Upper lobe of left lung (tissue), 6 donors: ENCODE measurements around the gene PDPK1. TPM values are rescaled to one million over a fixed set of nuclear protein-coding genes. Genes with fewer than 3 reads are reported as not detected.
"Not testable (repeated sequence)": the region's sequence is repeated elsewhere in the genome, so short reads cannot be mapped to it uniquely, and the experiment has no call there.

Experiments used
- ATAC-seq, 2 donors: fragments of 200-7000 bp; cut with Tn5 transposase; one replicate each; pipeline ENCODE4 v1.9.1; 2022; ENCODE audit warnings: mild to moderate bottlenecking in 2 of 2, moderate library complexity in 2 of 2; ENCODE audit not compliant: low FRiP score in 2 of 2
- DNase-seq, 2 donors: peaks; one replicate each; pipeline ENCODE4 v3.0.0-alpha.2; 2019 to 2020
- H3K27ac ChIP-seq, 4 donors: fragments of 200-600 bp; sonication (generic); one replicate each; pipeline ENCODE4 v1.5.1; 2016 to 2019
- H3K27me3 ChIP-seq, 4 donors: fragments of 200-600 bp; sonication (generic); one replicate each; pipeline ENCODE4 v1.5.1; 2017 to 2019
- H3K36me3 ChIP-seq, 4 donors: fragments of 200-600 bp; sonication (generic); one replicate each; pipeline ENCODE4 v1.5.1; 2016 to 2019
- H3K4me1 ChIP-seq, 4 donors: fragments of 200-600 bp; sonication (generic); one replicate each; pipeline ENCODE4 v1.5.1; 2018 to 2019
- H3K4me3 ChIP-seq, 4 donors: fragments of 200-600 bp; sonication (generic); one replicate each; pipeline ENCODE4 v1.5.1; 2017 to 2019; ENCODE audit warnings: mild to moderate bottlenecking in 2 of 4, moderate library complexity in 1 of 4
- H3K9me3 ChIP-seq, 4 donors: fragments of 200-600 bp; sonication (generic); one replicate each; pipeline ENCODE4 v1.5.1; 2018 to 2019
- EP300 ChIP-seq, 4 donors: sonication (generic); formaldehyde crosslinking; IDR thresholded peaks; one replicate each; pipeline ENCODE4 v1.5.1; 2017; ENCODE audit warnings: antibody characterized with exemption in 4 of 4, control low read depth in 2 of 4
- POLR2A ChIP-seq, 4 donors: fragments of 450-650 bp; IDR thresholded peaks; one replicate each; pipeline ENCODE4 v1.5.1; 2016 to 2017; ENCODE audit warnings: antibody characterized with exemption in 4 of 4, mild to moderate bottlenecking in 2 of 4
- POLR2AphosphoS5 ChIP-seq, 2 donors: sonication (generic); formaldehyde crosslinking; IDR thresholded peaks; one replicate each; pipeline ENCODE4 v1.5.1; 2017; ENCODE audit warnings: antibody characterized with exemption in 2 of 2
- WGBS, 2 donors: methylation state at CpG; one replicate each; pipeline ENCODE4 v1.1.5; 2017 to 2018; 5-methylcytosine and 5-hydroxymethylcytosine counted together
- total RNA-seq, 6 donors: library from RNA; depleted of rRNA in 4 of 6; stranded (reverse); fragments of >200 nt in 4 of 6; gene quantifications; one replicate each; pipeline versions ENCODE4 v1.1.0 to v1.2.1, GENCODE V29; 2016 to 2021
- TF ChIP-seq, protein P1 (sequence below), 6 experiments: fragments of 450-650 bp in 4 of 6; fragments of 200-600 bp in 2 of 6; sonication (generic) in 2 of 6; IDR thresholded peaks; one replicate each; pipeline ENCODE4 v1.5.1; 2016 to 2019; ENCODE audit warnings: antibody characterized with exemption in 6 of 6
- donor health status: DM: no; HTN: no; CAD: no; lungs with moderate emphysema.
- donor health status: DM: no; HTN: yes; CAD: no; lungs with severe emphysema.

PDPK1 gene
- total RNA-seq, 6 donors from 2014 or later = 39.4 to 83.1 (median 67.2) TPM

DNA sequence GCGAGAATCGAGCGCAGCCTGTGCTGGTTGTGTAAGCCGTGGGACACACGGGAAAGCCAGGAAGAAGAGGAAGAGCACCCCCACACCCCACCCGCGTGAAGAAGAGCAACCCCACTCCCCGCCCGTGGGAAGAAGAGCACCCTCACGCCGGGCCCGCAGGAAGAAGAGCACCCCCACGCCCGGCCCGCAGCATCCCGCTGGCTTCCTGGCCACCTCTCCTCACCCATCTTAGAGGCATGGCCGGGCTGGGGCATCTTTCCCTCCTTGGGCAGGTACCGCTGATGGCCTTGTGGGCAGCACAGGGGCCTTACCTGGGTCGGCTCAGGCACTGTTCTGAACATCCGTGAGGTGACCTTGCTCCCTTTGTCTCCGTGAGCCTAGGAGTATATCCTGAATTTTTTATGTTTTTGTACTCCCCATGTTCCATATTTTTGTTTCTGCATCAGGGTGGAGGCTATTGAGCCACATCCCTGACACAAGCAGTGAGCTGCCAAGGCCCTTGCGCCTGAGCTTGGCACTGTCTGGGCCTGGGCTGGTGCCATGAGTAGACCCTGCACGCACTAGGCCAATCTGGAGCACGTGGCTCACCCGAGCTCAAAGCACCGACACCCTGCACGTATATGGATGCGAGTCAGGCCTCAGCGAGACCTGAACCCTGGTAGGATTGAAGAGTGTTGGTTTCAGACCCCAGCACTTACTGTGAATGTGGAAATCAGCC, 73.1 kb downstream of the PDPK1 start:
- WGBS, 2 donors = 86 to 87% methylated on average over 19 to 29 of the region's 29 CpGs
- ATAC-seq = no peak
- Histone ChIP-seq H3K9me3 (no peaks in the 10 kb centered on the region), H3K4me3 (no peak overlapping the region), H3K36me3 (peaks cover 3 to 22% (median 19%) of the 10 kb centered on the region in 4 donors), H3K4me1 (no peaks in the 10 kb centered on the region), H3K27me3 (no peaks in the 10 kb centered on the region), H3K27ac (no peak overlapping the region)
- TF ChIP-seq POLR2A (IDR thresholded peaks at IDR 0.05) (no peak), POLR2AphosphoS5 (IDR thresholded peaks at IDR 0.05) (no peak), EP300 (IDR thresholded peaks at IDR 0.05) (no peak)
- DNase-seq = no peak

DNA sequence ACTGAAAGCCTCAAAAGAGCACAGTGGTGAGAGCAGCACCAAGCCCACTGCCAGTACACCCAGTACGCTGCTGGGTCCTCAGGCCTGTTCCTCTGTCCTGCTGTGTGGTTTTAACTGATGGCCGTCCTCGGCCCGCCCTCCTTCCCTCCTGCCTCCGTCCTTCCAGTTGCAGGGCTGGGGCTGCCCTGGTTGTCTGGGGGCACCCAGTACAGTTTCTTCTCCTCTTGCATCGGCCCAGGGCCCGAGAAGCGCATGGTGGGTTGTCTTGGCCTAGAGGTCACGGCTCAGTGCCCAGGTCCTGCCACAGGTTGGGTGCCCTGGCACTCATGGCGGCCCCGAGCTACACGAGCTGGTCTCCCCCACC, 73.7 kb downstream of the PDPK1 start:
- H3K4me1 ChIP-seq = no peaks in the 10 kb centered on the region

DNA sequence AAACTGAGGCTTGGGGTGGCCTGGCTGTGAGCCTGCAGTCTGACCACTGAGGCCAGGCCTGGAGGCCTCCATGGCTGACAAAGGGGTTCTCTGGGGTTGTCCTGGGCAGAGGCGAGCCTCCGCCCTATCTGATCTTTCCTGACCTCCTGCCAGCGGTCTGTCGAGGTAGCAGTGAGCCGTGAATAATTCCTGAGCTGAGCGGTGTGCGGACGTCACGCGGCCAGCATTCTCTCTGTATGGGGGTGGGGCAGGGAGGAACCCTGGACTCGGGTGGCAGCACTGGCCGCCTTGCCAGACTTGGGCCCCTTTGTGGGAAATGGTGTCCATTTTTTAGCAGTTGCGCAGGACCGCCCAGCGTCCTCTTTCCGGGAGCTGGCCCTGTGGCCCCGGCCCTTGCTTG, 74.1 kb downstream of the PDPK1 start:
- not testable (repeated sequence) for H3K27ac ChIP-seq, H3K27me3 ChIP-seq, H3K9me3 ChIP-seq, ATAC-seq, H3K4me3 ChIP-seq, H3K4me1 ChIP-seq, DNase-seq
- peaks cover 3 to 22% (median 19%) of the 10 kb centered on the region in 4 donors for H3K36me3 ChIP-seq
- WGBS, 2 donors = no CpG with 5 or more reads among the region's 17 CpGs

More for the DNA sequence above, 73.7 kb downstream of the PDPK1 start:
- Histone ChIP-seq H3K27me3 (no peaks in the 10 kb centered on the region), H3K27ac (no peak overlapping the region), H3K4me3 (no peak overlapping the region), H3K36me3 (peaks cover 3 to 22% (median 19%) of the 10 kb centered on the region in 4 donors), H3K9me3 (no peaks in the 10 kb centered on the region)
- ATAC-seq (no peak), DNase-seq (no peak)
- 97 to 100% methylated on average over 6 to 9 of the region's 12 CpGs for WGBS, 2 donors
- no peak for TF ChIP-seq EP300 (IDR thresholded peaks at IDR 0.05)
- no peak for TF ChIP-seq POLR2A (IDR thresholded peaks at IDR 0.05)
- TF ChIP-seq POLR2AphosphoS5 (IDR thresholded peaks at IDR 0.05) = no peak

DNA sequence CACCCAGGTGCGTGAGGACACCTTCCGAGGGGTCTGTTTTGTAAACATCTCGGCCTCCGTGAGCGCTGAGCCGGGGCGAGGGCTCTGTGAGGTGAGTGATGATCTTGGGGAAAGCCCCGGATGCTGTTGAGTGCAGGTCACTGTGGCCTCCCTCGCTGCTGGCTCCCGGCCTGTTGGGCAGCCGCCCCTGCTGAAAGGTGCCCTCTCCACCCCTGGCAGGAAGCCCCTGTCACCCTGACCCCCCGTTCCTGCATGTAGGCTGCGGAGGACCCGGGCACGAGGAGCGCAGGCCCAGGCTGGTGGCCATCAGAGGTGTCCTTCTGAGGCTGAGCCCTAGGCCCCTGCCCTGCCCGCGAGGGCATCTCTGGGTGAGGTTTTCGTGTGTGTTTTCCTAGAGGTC, 75.4 kb downstream of the PDPK1 start:
- H3K4me1 ChIP-seq, H3K27ac ChIP-seq, ATAC-seq, H3K4me3 ChIP-seq, H3K9me3 ChIP-seq, H3K27me3 ChIP-seq: not testable (repeated sequence)
- peak in 1 of 2 donors; percentile 62 for DNase-seq
- 98% methylated on average over 7 of the region's 19 CpGs; no CpG with 5 or more reads in 1 of the 2 donors for WGBS, 2 donors
- peaks cover 3 to 22% (median 19%) of the 10 kb centered on the region in 4 donors for H3K36me3 ChIP-seq

DNA sequence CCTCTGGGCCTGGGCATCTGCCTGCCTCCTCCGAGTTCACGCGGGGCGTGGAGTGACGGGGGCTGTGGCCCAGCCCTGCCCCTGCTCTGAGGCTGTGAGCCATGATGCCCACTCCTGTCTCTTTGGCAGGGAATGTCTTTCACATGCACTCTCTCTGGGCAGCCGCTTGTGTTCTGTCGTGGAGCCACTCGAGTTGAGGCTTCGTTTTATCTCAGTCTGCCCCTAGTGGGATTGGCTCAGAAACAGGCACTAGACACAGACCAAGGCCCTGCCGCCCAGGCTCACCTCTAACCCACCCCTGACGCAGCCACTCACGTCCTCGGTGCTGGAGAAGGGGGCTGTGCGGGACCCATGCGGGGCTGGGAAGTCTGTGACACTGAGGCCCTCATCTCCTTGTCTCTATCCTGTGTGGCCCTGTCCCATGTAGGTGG, 77.0 kb downstream of the PDPK1 start:
- 93 to 96% methylated on average over 9 to 13 of the region's 15 CpGs for WGBS, 2 donors
- peaks cover 3 to 22% (median 19%) of the 10 kb centered on the region in 4 donors for H3K36me3 ChIP-seq
- no peak overlapping the region for H3K27ac ChIP-seq
- DNase-seq = peak in 1 of 2 donors; percentile 64
- ATAC-seq = no peak
- no peak for TF ChIP-seq POLR2AphosphoS5 (IDR thresholded peaks at IDR 0.05)
- TF ChIP-seq, protein P1, sequence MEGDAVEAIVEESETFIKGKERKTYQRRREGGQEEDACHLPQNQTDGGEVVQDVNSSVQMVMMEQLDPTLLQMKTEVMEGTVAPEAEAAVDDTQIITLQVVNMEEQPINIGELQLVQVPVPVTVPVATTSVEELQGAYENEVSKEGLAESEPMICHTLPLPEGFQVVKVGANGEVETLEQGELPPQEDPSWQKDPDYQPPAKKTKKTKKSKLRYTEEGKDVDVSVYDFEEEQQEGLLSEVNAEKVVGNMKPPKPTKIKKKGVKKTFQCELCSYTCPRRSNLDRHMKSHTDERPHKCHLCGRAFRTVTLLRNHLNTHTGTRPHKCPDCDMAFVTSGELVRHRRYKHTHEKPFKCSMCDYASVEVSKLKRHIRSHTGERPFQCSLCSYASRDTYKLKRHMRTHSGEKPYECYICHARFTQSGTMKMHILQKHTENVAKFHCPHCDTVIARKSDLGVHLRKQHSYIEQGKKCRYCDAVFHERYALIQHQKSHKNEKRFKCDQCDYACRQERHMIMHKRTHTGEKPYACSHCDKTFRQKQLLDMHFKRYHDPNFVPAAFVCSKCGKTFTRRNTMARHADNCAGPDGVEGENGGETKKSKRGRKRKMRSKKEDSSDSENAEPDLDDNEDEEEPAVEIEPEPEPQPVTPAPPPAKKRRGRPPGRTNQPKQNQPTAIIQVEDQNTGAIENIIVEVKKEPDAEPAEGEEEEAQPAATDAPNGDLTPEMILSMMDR (IDR thresholded peaks at IDR 0.05) = no peak
- no peak for TF ChIP-seq POLR2A (IDR thresholded peaks at IDR 0.05)
- no peak for TF ChIP-seq EP300 (IDR thresholded peaks at IDR 0.05)
- H3K4me3 ChIP-seq = no peak overlapping the region
- H3K4me1 ChIP-seq = no peaks in the 10 kb centered on the region
- H3K9me3 ChIP-seq = no peaks in the 10 kb centered on the region
- no peaks in the 10 kb centered on the region for H3K27me3 ChIP-seq

DNA sequence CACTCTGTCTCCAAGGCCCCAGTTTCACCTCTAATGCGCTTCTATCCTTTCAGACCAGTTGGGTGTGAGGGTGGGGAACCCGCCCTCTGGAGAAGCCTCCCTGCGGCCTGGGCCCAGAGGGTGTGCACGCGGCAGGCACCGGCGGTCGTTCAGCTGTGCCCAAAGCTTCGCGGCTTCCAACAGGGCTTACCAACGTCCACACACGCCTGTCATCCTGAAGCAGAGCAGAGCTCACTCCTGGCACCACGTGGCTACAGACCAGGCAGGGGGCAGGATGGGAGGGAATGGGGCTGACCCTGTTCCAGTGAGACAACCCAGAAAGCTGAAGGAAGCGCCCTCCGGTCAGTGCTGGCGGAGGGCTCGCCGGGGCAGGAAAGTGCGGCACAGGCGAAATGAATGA, 81.1 kb downstream of the PDPK1 start:
- H3K4me1 ChIP-seq, ATAC-seq, H3K27ac ChIP-seq, H3K36me3 ChIP-seq, H3K9me3 ChIP-seq, H3K27me3 ChIP-seq, H3K4me3 ChIP-seq, DNase-seq: not testable (repeated sequence)
- no CpG with 5 or more reads among the region's 20 CpGs for WGBS, 2 donors

DNA sequence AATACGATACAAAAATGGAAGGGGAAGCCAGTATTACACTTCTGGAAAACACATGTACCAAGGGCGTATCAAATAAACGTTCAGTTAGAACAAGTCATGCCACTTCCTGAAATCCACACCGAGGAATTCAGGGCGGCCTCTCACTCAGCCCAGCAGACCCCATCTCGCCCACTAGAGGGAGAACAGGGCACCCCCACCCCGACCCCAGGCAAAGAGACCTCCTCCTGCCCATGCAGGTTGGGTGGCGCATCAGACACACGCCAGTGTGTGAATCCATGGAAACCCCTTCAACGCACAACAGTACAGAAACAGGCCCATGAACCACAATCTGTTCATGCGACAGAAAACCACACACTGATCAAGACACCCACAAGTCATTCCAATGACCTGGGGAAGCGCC, 81.8 kb downstream of the PDPK1 start:
- 20 to 100% methylated on average over 1 of the region's 12 CpGs for WGBS, 2 donors
- not testable (repeated sequence) for DNase-seq

DNA sequence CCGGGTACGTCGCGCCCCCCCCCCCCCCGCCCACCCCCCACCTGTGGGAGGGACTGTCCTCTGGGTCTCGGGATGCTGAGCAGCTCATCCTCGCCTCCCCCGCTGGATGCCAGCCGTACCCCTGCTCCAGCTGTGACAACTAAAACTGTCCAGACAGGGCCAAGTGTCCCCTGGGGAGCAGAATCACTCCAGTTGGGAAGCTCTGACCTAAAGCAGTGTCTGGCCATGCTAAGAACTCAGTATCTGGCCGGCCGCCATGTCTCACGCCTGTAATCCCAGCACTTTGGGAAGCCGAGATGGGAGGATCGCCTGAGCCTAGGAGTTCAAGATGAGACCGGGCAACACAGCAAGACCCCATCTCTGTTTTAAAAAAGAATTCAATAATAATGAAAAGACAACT, 83.0 kb downstream of the PDPK1 start:
- not testable (repeated sequence) for H3K4me1 ChIP-seq, H3K36me3 ChIP-seq, ATAC-seq, H3K27ac ChIP-seq, DNase-seq, H3K9me3 ChIP-seq, H3K4me3 ChIP-seq, H3K27me3 ChIP-seq
- no CpG with 5 or more reads among the region's 15 CpGs for WGBS, 2 donors

More for the DNA sequence above, 81.8 kb downstream of the PDPK1 start:
- not testable (repeated sequence) for ATAC-seq, H3K36me3 ChIP-seq, H3K27me3 ChIP-seq, H3K9me3 ChIP-seq, H3K4me1 ChIP-seq, H3K27ac ChIP-seq, H3K4me3 ChIP-seq

DNA sequence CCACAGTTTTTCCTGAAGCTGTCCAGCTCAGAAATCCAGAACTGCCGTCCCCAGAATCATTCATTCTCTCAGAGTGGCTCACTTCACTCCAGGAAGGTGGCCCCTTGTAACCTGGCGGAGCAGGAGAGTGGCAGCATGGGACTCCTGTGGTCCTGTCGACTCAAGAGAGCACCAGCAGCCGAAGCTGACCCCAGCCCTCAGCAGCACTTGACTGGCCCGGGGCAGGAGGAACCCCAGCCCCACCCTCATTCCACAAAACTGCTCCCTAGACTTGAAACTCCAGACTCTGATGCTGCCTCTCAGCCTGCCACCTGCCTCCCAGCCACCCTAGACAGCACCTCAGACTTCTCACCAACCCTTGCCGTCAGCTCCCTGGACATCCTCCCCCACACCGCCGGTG, 83.6 kb downstream of the PDPK1 start:
- 80% methylated on average over 4 of the region's 8 CpGs; no CpG with 5 or more reads in 1 of the 2 donors for WGBS, 2 donors

DNA sequence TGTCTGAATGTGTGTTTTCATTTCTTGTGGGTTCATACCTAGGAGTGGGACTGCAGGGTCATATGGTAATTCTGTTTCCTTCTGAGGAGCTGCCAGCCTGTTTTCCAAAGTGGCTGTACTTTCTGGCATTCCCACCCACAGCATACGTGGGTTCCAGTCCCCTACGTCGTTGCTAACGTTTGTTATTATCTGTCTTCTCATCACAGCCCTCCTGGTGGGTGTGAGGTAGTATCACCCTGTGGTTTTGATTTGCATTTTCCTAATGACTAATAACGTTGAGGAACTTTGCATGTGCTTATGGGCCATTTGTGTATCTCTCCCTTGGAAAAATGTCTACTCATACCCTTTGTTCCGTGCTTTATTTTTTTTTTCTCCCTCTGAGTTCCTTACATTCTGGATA, 89.3 kb downstream of the PDPK1 start:
- ATAC-seq, H3K9me3 ChIP-seq, DNase-seq, H3K4me1 ChIP-seq, H3K27ac ChIP-seq, H3K36me3 ChIP-seq, H3K4me3 ChIP-seq, H3K27me3 ChIP-seq: not testable (repeated sequence)
- WGBS, 2 donors = no CpG with 5 or more reads among the region's 6 CpGs

More for the DNA sequence above, 83.6 kb downstream of the PDPK1 start:
- not testable (repeated sequence) for DNase-seq, H3K4me3 ChIP-seq, H3K27ac ChIP-seq, H3K4me1 ChIP-seq, H3K36me3 ChIP-seq, H3K27me3 ChIP-seq, ATAC-seq, H3K9me3 ChIP-seq

DNA sequence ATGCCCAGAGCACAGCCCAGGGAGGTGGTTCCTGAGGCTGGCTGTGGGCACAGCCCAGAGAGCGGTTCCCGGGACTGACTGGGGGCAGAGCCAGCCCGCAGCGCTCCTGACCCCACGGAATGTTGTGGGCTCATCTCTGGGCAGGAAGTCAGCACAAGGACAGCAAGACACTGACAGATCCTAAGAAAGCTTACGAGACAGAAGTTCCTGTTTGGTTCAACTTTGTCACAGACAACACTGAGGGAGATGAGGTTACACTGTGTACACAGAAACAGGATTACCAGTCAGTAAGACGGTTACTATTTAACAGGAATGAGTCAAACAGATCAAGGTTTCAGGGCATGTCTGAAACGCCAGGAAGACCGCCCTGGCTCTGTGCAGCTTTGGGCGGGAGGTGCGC, 93.4 kb downstream of the PDPK1 start:
- no CpG with 5 or more reads among the region's 11 CpGs for WGBS, 2 donors
- H3K27me3 ChIP-seq, H3K36me3 ChIP-seq, DNase-seq, H3K9me3 ChIP-seq, H3K27ac ChIP-seq, H3K4me3 ChIP-seq, H3K4me1 ChIP-seq: not testable (repeated sequence)
- peak; percentile 35 to 60 for ATAC-seq

DNA sequence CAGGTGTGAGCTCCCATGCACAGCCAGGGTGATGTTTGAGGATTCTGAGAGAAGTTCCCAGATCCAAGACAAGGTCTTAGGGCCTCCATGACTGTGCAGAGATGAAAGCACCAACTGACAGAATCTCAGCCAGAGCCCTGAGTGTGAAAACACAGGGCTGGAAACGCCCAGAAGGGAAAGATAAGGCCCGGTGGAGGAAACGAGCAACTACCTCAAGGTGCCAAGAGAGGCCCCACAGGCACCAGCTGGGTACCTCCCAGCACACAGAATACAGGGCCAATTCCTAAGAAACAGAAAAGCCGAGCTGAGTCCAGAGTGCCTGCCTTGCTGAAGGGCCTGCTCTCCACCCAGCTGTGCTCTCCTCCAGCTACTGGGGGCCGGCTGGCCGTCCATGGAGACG, 94.5 kb downstream of the PDPK1 start:
- H3K27me3 ChIP-seq, H3K4me3 ChIP-seq, H3K4me1 ChIP-seq, ATAC-seq, H3K27ac ChIP-seq, H3K36me3 ChIP-seq, DNase-seq, H3K9me3 ChIP-seq: not testable (repeated sequence)
- no CpG with 5 or more reads among the region's 7 CpGs for WGBS, 2 donors
